K562 (cell line): ENCODE measurements around the gene GLUL. TPM values are rescaled to one million over a fixed set of nuclear protein-coding genes. Genes with fewer than 3 reads are reported as not detected.

Source experiments
- E2F4 ChIP-seq: sonication (generic); formaldehyde crosslinking; IDR thresholded peaks from 2 replicates; pipeline ENCODE4 v1.8.0; 2022; ENCODE audit warnings: mild to moderate bottlenecking, low read depth, missing genetic modification reagents
- ELF4 ChIP-seq: fragments of 450-650 bp; formaldehyde crosslinking; IDR thresholded peaks from 2 replicates; pipeline ENCODE4 v1.4.0; 2022; ENCODE audit warnings: missing genetic modification characterization
- HNRNPL ChIP-seq: fragments of 200-400 bp; formaldehyde crosslinking; IDR thresholded peaks from 2 replicates; pipeline ENCODE4 v1.6.1; 2017; ENCODE audit warnings: low read depth, mild to moderate bottlenecking, low read length
- KDM5B ChIP-seq: fragments of 200-600 bp; sonication (generic); IDR thresholded peaks from 2 replicates; pipeline ENCODE4 v1.6.1; 2012; ENCODE audit warnings: low read depth, mild to moderate bottlenecking, moderate library complexity, low read length, control low read depth, inconsistent platforms; ENCODE audit not compliant: insufficient replicate concordance
- NR1H2 ChIP-seq: sonication (generic); formaldehyde crosslinking; IDR thresholded peaks from 2 replicates; pipeline ENCODE4 v1.4.0; 2020; ENCODE audit warnings: mild to moderate bottlenecking, missing genetic modification reagents
- NR4A1 ChIP-seq, 2 experiments: fragments of 250-450 bp in 1 of 2; fragments of 450-650 bp in 1 of 2; sonication (Bioruptor Pico) in 1 of 2; IDR thresholded peaks; 2 replicates each; pipeline versions ENCODE4 v1.4.0 to v1.6.1; 2016 to 2020; ENCODE audit warnings: mild to moderate bottlenecking in 2 of 2, missing compliant biosample characterization in 1 of 2, missing genetic modification characterization in 1 of 2, moderate library complexity in 1 of 2
- POLR2AphosphoS2 ChIP-seq: IDR thresholded peaks from 2 replicates; pipeline ENCODE4 v1.6.1; 2012; ENCODE audit warnings: low read length, improper control_type of control experiment
- SNAPC5 ChIP-seq: fragments of 250-450 bp; sonication (Bioruptor Pico); IDR thresholded peaks from 2 replicates; pipeline ENCODE4 v1.8.0; 2021; ENCODE audit warnings: moderate library complexity, mild to moderate bottlenecking, inconsistent platforms
- SUPT5H ChIP-seq: fragments of 450-650 bp; IDR thresholded peaks from 2 replicates; pipeline ENCODE4 v1.6.1; 2016
- ZC3H4 ChIP-seq: sonication (generic); formaldehyde crosslinking; IDR thresholded peaks from 2 replicates; pipeline ENCODE4 v1.9.0; 2021; ENCODE audit warnings: missing genetic modification reagents, borderline replicate concordance
- ZNF668 ChIP-seq: fragments of 250-450 bp; sonication (Bioruptor Pico); IDR thresholded peaks from 2 replicates; pipeline ENCODE4 v1.8.0; 2022; ENCODE audit warnings: mild to moderate bottlenecking, inconsistent platforms
- polyA plus RNA-seq, 8 experiments: library from polyadenylated mRNA; depleted of rRNA in 4 of 8; stranded (reverse) in 5 of 8; unstranded in 3 of 8; fragments of >200 nt; fragmentation: Nextera tagmentation in 2 of 8; fragmentation: Illumina TruSeq in 1 of 8; extraction: Ambion mirVana in 2 of 8; extraction: Trizol in 1 of 8; gene quantifications; 2 replicates each; pipeline versions ENCODE4 v1.2.1 to v1.2.3, GENCODE V29; 2011 to 2014; ENCODE audit warnings: inconsistent platforms in 1 of 8, missing spikeins in 1 of 8
- total RNA-seq, 7 experiments: library from RNA; depleted of rRNA in 6 of 7; stranded (reverse); fragments of >200 nt in 6 of 7; fragmentation: Illumina TruSeq in 2 of 7; extraction: Trizol in 2 of 7; gene quantifications; 2 replicates each; pipeline versions ENCODE4 v1.2.1 to v1.2.3, GENCODE V29; 2011 to 2021; ENCODE audit warnings: low replicate concordance in 1 of 7
- TF ChIP-seq, protein P1 (sequence below): fragments of 450-650 bp; IDR thresholded peaks from 2 replicates; pipeline ENCODE4 v1.6.1; 2016; ENCODE audit warnings: mild to moderate bottlenecking, moderate library complexity
- TF ChIP-seq, protein P2 (sequence below): sonication (generic); formaldehyde crosslinking; IDR thresholded peaks from 2 replicates; pipeline ENCODE4 v1.8.0; 2022; ENCODE audit warnings: missing genetic modification reagents, mild to moderate bottlenecking, borderline replicate concordance

Gene GLUL
- total and polyA plus RNA-seq, 9 of the 15 experiments (the other 6 are each of a cell fraction or from before 2014, with no cell fraction given) = 1,088 to 4,222 (median 1,338) TPM

GRCh38 chr1:182381962-182382819, 9.4 kb downstream of the GLUL start (continued):
- no peak for TF ChIP-seq SNAPC5 (CRISPR knock-in tag)
- TF ChIP-seq ELF4 = peak; percentile 63; the same call in 1 of the 2 replicates
- no peak for TF ChIP-seq NR1H2 (CRISPR knock-in tag)
- no peak for TF ChIP-seq ZC3H4 (CRISPR knock-in tag)
- TF ChIP-seq, protein P1, sequence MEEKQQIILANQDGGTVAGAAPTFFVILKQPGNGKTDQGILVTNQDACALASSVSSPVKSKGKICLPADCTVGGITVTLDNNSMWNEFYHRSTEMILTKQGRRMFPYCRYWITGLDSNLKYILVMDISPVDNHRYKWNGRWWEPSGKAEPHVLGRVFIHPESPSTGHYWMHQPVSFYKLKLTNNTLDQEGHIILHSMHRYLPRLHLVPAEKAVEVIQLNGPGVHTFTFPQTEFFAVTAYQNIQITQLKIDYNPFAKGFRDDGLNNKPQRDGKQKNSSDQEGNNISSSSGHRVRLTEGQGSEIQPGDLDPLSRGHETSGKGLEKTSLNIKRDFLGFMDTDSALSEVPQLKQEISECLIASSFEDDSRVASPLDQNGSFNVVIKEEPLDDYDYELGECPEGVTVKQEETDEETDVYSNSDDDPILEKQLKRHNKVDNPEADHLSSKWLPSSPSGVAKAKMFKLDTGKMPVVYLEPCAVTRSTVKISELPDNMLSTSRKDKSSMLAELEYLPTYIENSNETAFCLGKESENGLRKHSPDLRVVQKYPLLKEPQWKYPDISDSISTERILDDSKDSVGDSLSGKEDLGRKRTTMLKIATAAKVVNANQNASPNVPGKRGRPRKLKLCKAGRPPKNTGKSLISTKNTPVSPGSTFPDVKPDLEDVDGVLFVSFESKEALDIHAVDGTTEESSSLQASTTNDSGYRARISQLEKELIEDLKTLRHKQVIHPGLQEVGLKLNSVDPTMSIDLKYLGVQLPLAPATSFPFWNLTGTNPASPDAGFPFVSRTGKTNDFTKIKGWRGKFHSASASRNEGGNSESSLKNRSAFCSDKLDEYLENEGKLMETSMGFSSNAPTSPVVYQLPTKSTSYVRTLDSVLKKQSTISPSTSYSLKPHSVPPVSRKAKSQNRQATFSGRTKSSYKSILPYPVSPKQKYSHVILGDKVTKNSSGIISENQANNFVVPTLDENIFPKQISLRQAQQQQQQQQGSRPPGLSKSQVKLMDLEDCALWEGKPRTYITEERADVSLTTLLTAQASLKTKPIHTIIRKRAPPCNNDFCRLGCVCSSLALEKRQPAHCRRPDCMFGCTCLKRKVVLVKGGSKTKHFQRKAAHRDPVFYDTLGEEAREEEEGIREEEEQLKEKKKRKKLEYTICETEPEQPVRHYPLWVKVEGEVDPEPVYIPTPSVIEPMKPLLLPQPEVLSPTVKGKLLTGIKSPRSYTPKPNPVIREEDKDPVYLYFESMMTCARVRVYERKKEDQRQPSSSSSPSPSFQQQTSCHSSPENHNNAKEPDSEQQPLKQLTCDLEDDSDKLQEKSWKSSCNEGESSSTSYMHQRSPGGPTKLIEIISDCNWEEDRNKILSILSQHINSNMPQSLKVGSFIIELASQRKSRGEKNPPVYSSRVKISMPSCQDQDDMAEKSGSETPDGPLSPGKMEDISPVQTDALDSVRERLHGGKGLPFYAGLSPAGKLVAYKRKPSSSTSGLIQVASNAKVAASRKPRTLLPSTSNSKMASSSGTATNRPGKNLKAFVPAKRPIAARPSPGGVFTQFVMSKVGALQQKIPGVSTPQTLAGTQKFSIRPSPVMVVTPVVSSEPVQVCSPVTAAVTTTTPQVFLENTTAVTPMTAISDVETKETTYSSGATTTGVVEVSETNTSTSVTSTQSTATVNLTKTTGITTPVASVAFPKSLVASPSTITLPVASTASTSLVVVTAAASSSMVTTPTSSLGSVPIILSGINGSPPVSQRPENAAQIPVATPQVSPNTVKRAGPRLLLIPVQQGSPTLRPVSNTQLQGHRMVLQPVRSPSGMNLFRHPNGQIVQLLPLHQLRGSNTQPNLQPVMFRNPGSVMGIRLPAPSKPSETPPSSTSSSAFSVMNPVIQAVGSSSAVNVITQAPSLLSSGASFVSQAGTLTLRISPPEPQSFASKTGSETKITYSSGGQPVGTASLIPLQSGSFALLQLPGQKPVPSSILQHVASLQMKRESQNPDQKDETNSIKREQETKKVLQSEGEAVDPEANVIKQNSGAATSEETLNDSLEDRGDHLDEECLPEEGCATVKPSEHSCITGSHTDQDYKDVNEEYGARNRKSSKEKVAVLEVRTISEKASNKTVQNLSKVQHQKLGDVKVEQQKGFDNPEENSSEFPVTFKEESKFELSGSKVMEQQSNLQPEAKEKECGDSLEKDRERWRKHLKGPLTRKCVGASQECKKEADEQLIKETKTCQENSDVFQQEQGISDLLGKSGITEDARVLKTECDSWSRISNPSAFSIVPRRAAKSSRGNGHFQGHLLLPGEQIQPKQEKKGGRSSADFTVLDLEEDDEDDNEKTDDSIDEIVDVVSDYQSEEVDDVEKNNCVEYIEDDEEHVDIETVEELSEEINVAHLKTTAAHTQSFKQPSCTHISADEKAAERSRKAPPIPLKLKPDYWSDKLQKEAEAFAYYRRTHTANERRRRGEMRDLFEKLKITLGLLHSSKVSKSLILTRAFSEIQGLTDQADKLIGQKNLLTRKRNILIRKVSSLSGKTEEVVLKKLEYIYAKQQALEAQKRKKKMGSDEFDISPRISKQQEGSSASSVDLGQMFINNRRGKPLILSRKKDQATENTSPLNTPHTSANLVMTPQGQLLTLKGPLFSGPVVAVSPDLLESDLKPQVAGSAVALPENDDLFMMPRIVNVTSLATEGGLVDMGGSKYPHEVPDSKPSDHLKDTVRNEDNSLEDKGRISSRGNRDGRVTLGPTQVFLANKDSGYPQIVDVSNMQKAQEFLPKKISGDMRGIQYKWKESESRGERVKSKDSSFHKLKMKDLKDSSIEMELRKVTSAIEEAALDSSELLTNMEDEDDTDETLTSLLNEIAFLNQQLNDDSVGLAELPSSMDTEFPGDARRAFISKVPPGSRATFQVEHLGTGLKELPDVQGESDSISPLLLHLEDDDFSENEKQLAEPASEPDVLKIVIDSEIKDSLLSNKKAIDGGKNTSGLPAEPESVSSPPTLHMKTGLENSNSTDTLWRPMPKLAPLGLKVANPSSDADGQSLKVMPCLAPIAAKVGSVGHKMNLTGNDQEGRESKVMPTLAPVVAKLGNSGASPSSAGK = no peak
- no peak for TF ChIP-seq NR4A1 (CRISPR knock-in tag; IDR thresholded peaks at IDR 0.05)
- TF ChIP-seq NR4A1 (tag; IDR thresholded peaks at IDR 0.05) = no peak
- no peak for TF ChIP-seq ZNF668
- TF ChIP-seq, protein P2, sequence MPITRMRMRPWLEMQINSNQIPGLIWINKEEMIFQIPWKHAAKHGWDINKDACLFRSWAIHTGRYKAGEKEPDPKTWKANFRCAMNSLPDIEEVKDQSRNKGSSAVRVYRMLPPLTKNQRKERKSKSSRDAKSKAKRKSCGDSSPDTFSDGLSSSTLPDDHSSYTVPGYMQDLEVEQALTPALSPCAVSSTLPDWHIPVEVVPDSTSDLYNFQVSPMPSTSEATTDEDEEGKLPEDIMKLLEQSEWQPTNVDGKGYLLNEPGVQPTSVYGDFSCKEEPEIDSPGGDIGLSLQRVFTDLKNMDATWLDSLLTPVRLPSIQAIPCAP (CRISPR knock-in tag) = no peak
- peak; percentile 70 for TF ChIP-seq SUPT5H
- peak; percentile 93 for TF ChIP-seq POLR2AphosphoS2
- no peak for TF ChIP-seq KDM5B
- no peak for TF ChIP-seq E2F4 (CRISPR knock-in tag)
- TF ChIP-seq HNRNPL = no peak
